ENCODE results near the gene ARRB1. TPM values are rescaled to one million over a fixed set of nuclear protein-coding genes. Genes with fewer than 3 reads are reported as not detected.
"Not testable (repeated sequence)": the region's sequence is repeated elsewhere in the genome, so short reads cannot be mapped to it uniquely, and the experiment has no call there.

The ARRB1 gene
- total RNA-seq, 1 experiment from 2014 or later, result 116 TPM

- no TSS peak for BruUV-seq (replicated peaks)
- peak overlapping the region; percentile 79 for H3K27ac Mint-ChIP-seq (ENCODE audit: unreplicated experiment)
- Histone ChIP-seq H3K9me3 (peaks cover 5% of the 10 kb centered on the region; the same call in 1 of the 2 replicates), H3K27me3 (replicated peaks; ENCODE audit: control insufficient read depth, insufficient read depth, low read length) (no peaks in the 10 kb centered on the region), H3K4me3 (ENCODE audit: low read depth, low read length) (no peak overlapping the region), H3K4me1 (peaks cover 65% of the 10 kb centered on the region), H3K36me3 (ENCODE audit: control insufficient read depth, insufficient read depth, low read length) (no peaks in the 10 kb centered on the region)
- intact Hi-C loops (cut with micrococcal nuclease; ENCODE audit: unreplicated experiment), result loop anchor here (5.0 kb wide), 1 partner anchor 216 kb away; no protein-coding TSS in a partner anchor
- no peak for DNase-seq
- H3K36me3 Mint-ChIP-seq (ENCODE audit: insufficient read depth, unreplicated experiment), result peaks cover 14% of the 10 kb centered on the region
- peaks cover 58% of the 10 kb centered on the region for H3K4me1 Mint-ChIP-seq (ENCODE audit: low read depth, unreplicated experiment)
- H3K9me3 Mint-ChIP-seq (ENCODE audit: unreplicated experiment), result no peaks in the 10 kb centered on the region
- H3K27me3 Mint-ChIP-seq (ENCODE audit: insufficient read depth, unreplicated experiment), result no peaks in the 10 kb centered on the region
- CTCF ChIA-PET, result interaction anchor here (0.7 to 1.7 kb wide), 8 partner anchors 9 to 226 kb away, joined by 3 to 20 read pairs (median 6); no protein-coding TSS in a partner anchor
- no peak for TF ChIP-seq CTCF (IDR thresholded peaks at IDR 0.05; ENCODE audit: insufficient read depth in 1 of 2, low read depth in 1 of 2, low read length in 1 of 2, severe bottlenecking in 1 of 2, unreplicated experiment in 1 of 2)
- POLR2A ChIA-PET, result interaction anchor here (0.5 to 1.9 kb wide), 5 partner anchors 8 to 42 kb away, joined by 4 to 14 read pairs (median 10); no protein-coding TSS in a partner anchor
- no peak overlapping the region for H3K4me3 Mint-ChIP-seq (ENCODE audit: unreplicated experiment)
These were observed 21.7 kb upstream of the ARRB1 start for GRCh38 chr11:75373201-75373600.

GRCh38 chr11:75371949-75372876 lies 20.8 kb upstream of the ARRB1 start:
- peaks cover 18% of the 10 kb centered on the region for H3K36me3 Mint-ChIP-seq (ENCODE audit: insufficient read depth, unreplicated experiment)
- H3K9me3 ChIP-seq, result peaks cover 5% of the 10 kb centered on the region; the same call in 1 of the 2 replicates
- TF ChIP-seq CTCF (IDR thresholded peaks at IDR 0.05; ENCODE audit: insufficient read depth in 1 of 2, low read depth in 1 of 2, low read length in 1 of 2, severe bottlenecking in 1 of 2, unreplicated experiment in 1 of 2), result no peak
- POLR2A ChIA-PET, result interaction anchor here (0.5 to 1.9 kb wide), 8 partner anchors 9 to 190 kb away, joined by 3 to 14 read pairs (median 5); no protein-coding TSS in a partner anchor
- H3K27me3 Mint-ChIP-seq (ENCODE audit: insufficient read depth, unreplicated experiment), result no peaks in the 10 kb centered on the region
- intact Hi-C loops (cut with micrococcal nuclease; ENCODE audit: unreplicated experiment), result loop anchor here (1.0 to 5.0 kb wide), 4 partner anchors 8 to 215 kb away; no protein-coding TSS in a partner anchor
- H3K4me3 Mint-ChIP-seq (ENCODE audit: unreplicated experiment), result peak overlapping the region; percentile 53
- no peaks in the 10 kb centered on the region for H3K9me3 Mint-ChIP-seq (ENCODE audit: unreplicated experiment)
- peak; percentile 74 to 78 for DNase-seq
- TSS peak; percentile 90 for BruUV-seq (replicated peaks)
- peak overlapping the region; percentile 79 for H3K27ac Mint-ChIP-seq (ENCODE audit: unreplicated experiment)
- CTCF ChIA-PET, result interaction anchor here (0.7 to 1.8 kb wide), 16 partner anchors 9 to 225 kb away, joined by 3 to 20 read pairs (median 4); no protein-coding TSS in a partner anchor
- peaks cover 58% of the 10 kb centered on the region for H3K4me1 Mint-ChIP-seq (ENCODE audit: low read depth, unreplicated experiment)
- H3K4me3 ChIP-seq (ENCODE audit: low read depth, low read length), result no peak overlapping the region
- H3K36me3 ChIP-seq (ENCODE audit: control insufficient read depth, insufficient read depth, low read length), result no peaks in the 10 kb centered on the region
- H3K27me3 ChIP-seq (replicated peaks; ENCODE audit: control insufficient read depth, insufficient read depth, low read length), result no peaks in the 10 kb centered on the region
- peaks cover 69% of the 10 kb centered on the region for H3K4me1 ChIP-seq

GRCh38 chr11:75369560-75370255 lies 18.2 kb upstream of the ARRB1 start:
- intact Hi-C loops (cut with micrococcal nuclease; ENCODE audit: unreplicated experiment), result loop anchor here (5.0 kb wide), 1 partner anchor 212 kb away; no protein-coding TSS in a partner anchor
- Histone ChIP-seq H3K4me3 (ENCODE audit: low read depth, low read length) (no peak overlapping the region), H3K27me3 (replicated peaks; ENCODE audit: control insufficient read depth, insufficient read depth, low read length) (no peaks in the 10 kb centered on the region), H3K4me1 (peaks cover 67% of the 10 kb centered on the region), H3K9me3 (peaks cover 14% of the 10 kb centered on the region), H3K36me3 (ENCODE audit: control insufficient read depth, insufficient read depth, low read length) (no peaks in the 10 kb centered on the region; the same call in 1 of the 2 replicates)
- Mint-ChIP-seq H3K36me3 (ENCODE audit: insufficient read depth, unreplicated experiment) (peaks cover 34% of the 10 kb centered on the region), H3K9me3 (ENCODE audit: unreplicated experiment) (peaks cover 12% of the 10 kb centered on the region), H3K27ac (ENCODE audit: unreplicated experiment) (peak overlapping the region; percentile 79), H3K4me1 (ENCODE audit: low read depth, unreplicated experiment) (peaks cover 45% of the 10 kb centered on the region), H3K27me3 (ENCODE audit: insufficient read depth, unreplicated experiment) (no peaks in the 10 kb centered on the region), H3K4me3 (ENCODE audit: unreplicated experiment) (no peak overlapping the region)
- POLR2A ChIA-PET, result no interaction called here
- CTCF ChIA-PET, result interaction anchor here (0.7 to 1.0 kb wide), 2 partner anchors 19 to 60 kb away, joined by 3 to 7 read pairs; partner anchors contain the start of gene ARRB1
- BruUV-seq (replicated peaks), result no TSS peak
- TF ChIP-seq CTCF (IDR thresholded peaks at IDR 0.05; ENCODE audit: insufficient read depth in 1 of 2, low read depth in 1 of 2, low read length in 1 of 2, severe bottlenecking in 1 of 2, unreplicated experiment in 1 of 2), result no peak
- no peak for DNase-seq

- peaks cover 14% of the 10 kb centered on the region for H3K9me3 ChIP-seq
- intact Hi-C loops (cut with micrococcal nuclease; ENCODE audit: unreplicated experiment), result loop anchor here (1.0 kb wide), 2 partner anchors 13 to 24 kb away; no protein-coding TSS in a partner anchor
- H3K4me3 ChIP-seq (ENCODE audit: low read depth, low read length); H3K27me3 Mint-ChIP-seq (ENCODE audit: insufficient read depth, unreplicated experiment); BruUV-seq (replicated peaks); H3K4me3 Mint-ChIP-seq (ENCODE audit: unreplicated experiment); H3K36me3 ChIP-seq (ENCODE audit: control insufficient read depth, insufficient read depth, low read length); H3K27me3 ChIP-seq (replicated peaks; ENCODE audit: control insufficient read depth, insufficient read depth, low read length): not testable (repeated sequence)
- Mint-ChIP-seq H3K27ac (ENCODE audit: unreplicated experiment) (peak overlapping the region; percentile 79), H3K9me3 (ENCODE audit: unreplicated experiment) (peaks cover 12% of the 10 kb centered on the region), H3K4me1 (ENCODE audit: low read depth, unreplicated experiment) (peaks cover 30% of the 10 kb centered on the region), H3K36me3 (ENCODE audit: insufficient read depth, unreplicated experiment) (peaks cover 26% of the 10 kb centered on the region)
- peaks cover 38% of the 10 kb centered on the region for H3K4me1 ChIP-seq
- peak; percentile 91 to 96 for DNase-seq
- ChIA-PET POLR2A (interaction anchor here (0.6 to 1.5 kb wide), 5 partner anchors 14 to 217 kb away, joined by 3 to 8 read pairs (median 6); no protein-coding TSS in a partner anchor), CTCF (interaction anchor here (0.6 to 1.5 kb wide), 7 partner anchors 9 to 594 kb away, joined by 3 to 14 read pairs (median 6); no protein-coding TSS in a partner anchor)
These were observed 15.4 kb upstream of the ARRB1 start for GRCh38 chr11:75366826-75367225.

Data from Caco-2 (cell line).